Heart right ventricle (tissue), 16 donors: ENCODE results near the gene ECT2. TPM values are rescaled to one million over a fixed set of nuclear protein-coding genes. Genes with fewer than 3 reads are reported as not detected.

Experiments
- ATAC-seq, 8 donors: fragments of 200-7000 bp; cut with Tn5 transposase; one replicate each; pipeline ENCODE4 v1.9.1; 2020; ENCODE audit warnings: mild to moderate bottlenecking in 8 of 8, moderate library complexity in 8 of 8, moderate number of reproducible peaks in 1 of 8
- DNase-seq, 2 donors: peaks; one replicate each; pipeline ENCODE4 v3.0.0-alpha.2; 2020
- H3K27ac ChIP-seq, 10 donors: fragments of 200-600 bp; sonication (generic) in 2 of 10; one replicate each; pipeline versions ENCODE4 v1.5.0 to v1.8.0; 2020 to 2022; ENCODE audit warnings: mild to moderate bottlenecking in 3 of 10
- H3K27me3 ChIP-seq, 7 donors: fragments of 200-600 bp; one replicate each; pipeline ENCODE4 v1.8.0; 2021 to 2022; ENCODE audit warnings: mild to moderate bottlenecking in 2 of 7
- H3K36me3 ChIP-seq, 9 donors: fragments of 200-600 bp; sonication (generic) in 1 of 9; one replicate each; pipeline versions ENCODE4 v1.5.0 to v1.8.0; 2020 to 2022; ENCODE audit warnings: mild to moderate bottlenecking in 2 of 9
- H3K4me1 ChIP-seq, 9 donors: fragments of 200-600 bp; sonication (generic) in 1 of 9; one replicate each; pipeline versions ENCODE4 v1.5.0 to v1.8.0; 2020 to 2022; ENCODE audit warnings: mild to moderate bottlenecking in 4 of 9
- H3K4me3 ChIP-seq, 10 donors: fragments of 200-600 bp; sonication (generic) in 2 of 10; one replicate each; pipeline versions ENCODE4 v1.5.0 to v1.8.0; 2020 to 2022; ENCODE audit warnings: mild to moderate bottlenecking in 7 of 10, moderate library complexity in 2 of 10
- H3K9me3 ChIP-seq, 11 donors: fragments of 200-600 bp in 10 of 11; sonication (generic) in 2 of 11; one replicate each; pipeline versions ENCODE4 v1.5.0 to v1.8.0; 2013 to 2022; ENCODE audit warnings: mild to moderate bottlenecking in 2 of 11, control low read depth in 1 of 11, moderate library complexity in 1 of 11
- CTCF ChIP-seq, 9 donors: fragments of 200-600 bp; sonication (generic) in 2 of 9; IDR thresholded peaks; one replicate each; pipeline versions ENCODE4 v1.5.0 to v1.8.0; 2021 to 2022; ENCODE audit warnings: antibody characterized with exemption in 9 of 9, mild to moderate bottlenecking in 5 of 9, moderate library complexity in 1 of 9
- WGBS, 2 donors: extraction: QIAGEN DNeasy Blood & Tissue Kit; methylation state at CpG; one replicate each; pipeline ENCODE4 v1.1.7; 2013; ENCODE audit warnings: inconsistent platforms in 1 of 2; 5-methylcytosine and 5-hydroxymethylcytosine counted together
- intact Hi-C, 10 donors: fragments of 100-400 bp; cut with DNase I; formaldehyde crosslinking; loops; one replicate each; pipeline versions ENCODE4 v1.11.1 to v1.14.2; 2022
- polyA plus RNA-seq, 2 donors: library from polyadenylated mRNA; stranded (reverse); fragments of 200-250 nt; gene quantifications; one replicate each; pipeline ENCODE4 v1.2.3, GENCODE V29; 2013
- total RNA-seq, 10 donors: library from RNA; stranded (reverse); fragmentation: NEBNext Ultra II Directional in 3 of 10; extraction: Animal tissue kit (Norgen Biotek cat#: 25700) in 3 of 10; gene quantifications; one replicate each; pipeline versions ENCODE4 v1.2.1 to v1.2.4, GENCODE V29; 2021 to 2023
- donor health status: Arrhythmogenic right ventricular cardiomyopathy.
- donor health status: ischemic (EF 13 %, LVEDD 7.1; RV severe dilation, severe dysfunction).
- donor health status: healthy with polysubstance abuse.
- donor health status: DM: no; HTN: yes; CAD: no.
- donor health status: DM: no; HTN: no; CAD: no.
- donor health status: ischemic (EF 25% LVEDD 6.9; RV normal size, moderate dysfunction).
- donor health status: ischemic (EF 25% LVEDD 5.7; RV mildly dilated, moderate dysfunction).
- donor health status: healthy.
- donor health status: DM: yes; HTN: yes; CAD: no.
- donor health status: Ischemic cardiomyopathy.
- donor health status: ischemic (EF 35%, LVEDD 5.7; RV mildly dilated, moderate dysfunction).
- donor health status: nonischemic (EF 11% LVEDD 7.7; RV severe dilation, severe dysfunction).
- donor health status: DM: yes; HTN: yes; CAD: no.
- donor health status: PGD.
- donor health status: ischemic (EF 29% LVEDD 5.4; RV normal size, mild dysfunction).
- donor health status: nonischemic (EF 23%, LVEDD 6.1; RV moderate dilation, normal function).

The ECT2 gene
- total and polyA plus RNA-seq, 12 donors: 2.0 to 8.0 (median 5.3) TPM

DNA sequence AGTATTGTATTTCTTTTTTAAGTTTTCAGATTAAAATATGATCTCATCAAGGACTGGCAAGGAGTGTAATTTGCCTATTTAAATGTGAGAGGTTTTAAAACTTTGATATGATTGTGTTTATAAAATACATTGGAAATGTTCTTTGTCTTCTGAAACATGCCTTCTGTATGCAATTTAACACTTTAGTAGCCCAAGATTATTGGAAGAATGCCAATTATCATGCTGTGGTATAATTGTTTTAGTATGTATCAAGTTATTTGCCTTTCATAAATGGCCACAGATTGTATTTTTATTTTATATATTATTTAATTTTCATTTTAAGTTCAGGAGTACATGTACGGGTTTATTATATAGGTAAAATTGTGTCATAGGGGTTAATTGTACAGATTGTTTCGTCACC is 31.7 kb downstream of the ECT2 start:
- Histone ChIP-seq H3K4me1 (no peaks in the 10 kb centered on the region), H3K27me3 (no peaks in the 10 kb centered on the region), H3K9me3 (no peaks in the 10 kb centered on the region), H3K27ac (no peak overlapping the region), H3K4me3 (no peak overlapping the region), H3K36me3 (peaks cover 0 to 80% (median 0%) of the 10 kb centered on the region in 9 donors)
- DNase-seq (no peak), ATAC-seq (no peak)
- intact Hi-C loops: no loop called here
- no peak for TF ChIP-seq CTCF (IDR thresholded peaks at IDR 0.05)
- WGBS, 2 donors: 97 to 100% methylated on average over 2 of the region's 2 CpGs

- Histone ChIP-seq H3K9me3 (no peaks in the 10 kb centered on the region), H3K27me3 (no peaks in the 10 kb centered on the region), H3K4me1 (no peaks in the 10 kb centered on the region), H3K36me3 (peaks cover 0 to 90% (median 0%) of the 10 kb centered on the region in 9 donors), H3K4me3 (no peak overlapping the region), H3K27ac (no peak overlapping the region)
- ATAC-seq: no peak
- TF ChIP-seq CTCF (IDR thresholded peaks at IDR 0.05): no peak
- 95 to 97% methylated on average over 1 of the region's 1 CpG for WGBS, 2 donors
- no peak for DNase-seq
- intact Hi-C loops: no loop called here
These were observed 35.5 kb downstream of the ECT2 start for GRCh38 chr3:172786036-172786435.

DNA sequence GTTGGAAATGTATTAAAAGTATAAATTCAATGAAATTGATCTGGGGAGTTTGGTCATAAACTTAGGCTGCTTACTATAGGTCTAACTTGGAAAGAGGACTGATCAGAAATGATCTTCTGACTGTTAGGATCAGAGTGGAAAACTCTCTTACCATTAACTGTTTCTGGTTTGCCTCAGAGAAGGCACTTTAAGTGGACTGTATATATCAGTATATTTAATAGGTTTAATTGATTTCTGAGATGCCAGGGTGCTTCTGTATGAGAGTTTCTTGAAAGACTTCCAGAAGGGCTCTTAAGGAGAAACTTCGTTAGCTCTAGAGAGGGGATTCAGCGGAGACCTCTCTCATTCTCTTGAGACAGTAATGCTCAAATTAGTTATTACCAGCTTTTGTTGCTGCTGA is 36.5 kb downstream of the ECT2 start:
- no peaks in the 10 kb centered on the region for H3K4me1 ChIP-seq
- no peak for DNase-seq
- intact Hi-C loops: no loop called here
- H3K36me3 ChIP-seq: peaks cover 0 to 98% (median 0%) of the 10 kb centered on the region in 9 donors
- no peak for TF ChIP-seq CTCF (IDR thresholded peaks at IDR 0.05)
- 97 to 99% methylated on average over 2 of the region's 2 CpGs for WGBS, 2 donors
- no peaks in the 10 kb centered on the region for H3K9me3 ChIP-seq
- H3K4me3 ChIP-seq: no peak overlapping the region
- ATAC-seq: no peak
- H3K27ac ChIP-seq: no peak overlapping the region
- H3K27me3 ChIP-seq: no peaks in the 10 kb centered on the region

GRCh38 chr3:172787746-172788145 is 37.2 kb downstream of the ECT2 start:
- Histone ChIP-seq H3K27me3 (no peaks in the 10 kb centered on the region), H3K36me3 (peaks cover 0 to 97% (median 0%) of the 10 kb centered on the region in 9 donors), H3K27ac (no peak overlapping the region), H3K4me3 (no peak overlapping the region), H3K4me1 (no peaks in the 10 kb centered on the region), H3K9me3 (no peaks in the 10 kb centered on the region)
- no peak for DNase-seq
- no peak for TF ChIP-seq CTCF (IDR thresholded peaks at IDR 0.05)
- intact Hi-C loops: no loop called here
- 93 to 96% methylated on average over 1 of the region's 1 CpG for WGBS, 2 donors
- ATAC-seq: no peak
